GM19328 (cell line): ENCODE results near the gene CAB39L.

Experiments used
- ATAC-seq: cut with Tn5 transposase; IDR thresholded peaks from one replicate; pipeline ENCODE4 v1.9.1; 2021; ENCODE audit warnings: mild to moderate bottlenecking, moderate library complexity; ENCODE audit not compliant: unreplicated experiment

The CAB39L gene

GRCh38 chr13:49400755-49401659, 42.9 kb downstream of the CAB39L start:
- no peak for ATAC-seq

DNA sequence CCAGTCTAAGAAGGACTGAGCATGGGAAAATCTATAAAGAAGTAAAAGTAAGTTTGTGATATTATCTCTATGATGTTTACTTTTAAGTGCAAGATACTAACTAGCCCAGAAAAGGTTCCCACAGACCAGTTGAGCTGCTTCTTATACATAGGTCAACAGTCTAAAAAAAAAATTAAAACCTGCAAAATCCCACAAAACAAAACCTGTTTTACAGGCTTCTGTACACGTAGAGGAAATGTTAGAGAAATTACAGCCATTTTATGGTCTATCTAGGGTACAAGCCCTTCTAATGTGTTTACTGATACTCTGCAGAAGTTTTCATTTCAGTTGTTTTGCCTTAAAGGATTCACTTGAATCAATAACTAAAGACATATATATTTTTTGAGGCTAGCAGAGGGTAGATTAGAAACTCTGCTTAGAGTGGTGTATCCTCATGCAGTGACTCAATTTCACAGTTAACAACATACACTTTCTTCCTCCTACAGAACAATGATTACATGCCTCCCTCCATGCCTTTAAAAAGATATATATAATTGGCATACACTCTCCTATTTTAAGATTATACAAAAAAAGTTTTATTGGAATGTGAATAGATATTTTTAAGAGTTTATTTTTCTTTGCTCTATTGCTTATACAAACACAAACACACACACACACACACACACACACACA, 43.9 kb downstream of the CAB39L start:
- ATAC-seq: no peak

DNA sequence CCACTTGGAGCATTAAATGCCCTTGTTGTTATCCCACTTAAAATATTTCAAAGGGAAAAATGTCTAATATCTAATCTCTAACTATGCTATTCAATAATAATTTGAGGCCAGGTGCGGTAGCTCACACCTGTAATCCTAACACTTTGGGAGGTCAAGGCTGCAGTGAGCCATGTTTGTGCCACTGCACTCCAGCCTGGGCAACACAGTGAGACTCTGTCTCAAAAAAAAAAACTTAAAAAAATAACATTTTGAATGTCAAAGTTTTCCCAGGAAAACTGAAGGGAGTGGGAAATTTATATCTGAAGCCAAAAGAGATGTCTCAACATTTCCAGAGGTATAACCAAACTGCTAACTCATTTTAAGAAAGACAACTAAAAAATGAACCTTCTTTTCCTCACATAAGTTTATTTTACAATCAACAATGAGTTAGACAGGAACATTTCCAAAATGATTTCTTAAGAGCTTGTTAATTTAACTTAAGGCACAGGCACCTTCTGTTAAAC, 47.9 kb downstream of the CAB39L start:
- ATAC-seq: no peak

GRCh38 chr13:49395451-49395865, 48.4 kb downstream of the CAB39L start:
- ATAC-seq: no peak

DNA sequence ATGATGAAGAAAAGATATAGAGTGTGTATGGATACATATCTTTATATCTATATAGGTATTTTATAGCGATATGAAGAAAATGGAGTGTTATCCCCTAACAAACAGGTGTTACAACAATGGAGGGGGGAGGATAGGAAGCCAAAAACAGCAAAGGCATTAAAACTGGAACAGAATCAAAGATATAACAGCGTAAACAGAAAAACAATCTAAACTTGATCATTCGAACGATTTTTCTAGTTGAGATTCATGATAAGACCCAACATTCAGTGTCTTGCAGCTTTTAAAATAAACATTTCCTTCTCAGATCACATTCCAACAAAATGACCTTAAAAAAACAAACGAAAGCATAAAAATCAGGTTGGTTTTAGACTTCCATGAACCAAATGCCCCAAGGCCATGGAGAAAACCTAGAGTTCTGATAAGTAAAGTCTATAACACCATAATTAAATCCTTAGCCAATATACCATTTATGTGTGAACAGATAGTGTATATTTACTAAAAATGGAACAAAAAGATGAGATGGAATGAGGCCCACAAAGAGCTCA, 55.7 kb downstream of the CAB39L start:
- ATAC-seq: no peak

DNA sequence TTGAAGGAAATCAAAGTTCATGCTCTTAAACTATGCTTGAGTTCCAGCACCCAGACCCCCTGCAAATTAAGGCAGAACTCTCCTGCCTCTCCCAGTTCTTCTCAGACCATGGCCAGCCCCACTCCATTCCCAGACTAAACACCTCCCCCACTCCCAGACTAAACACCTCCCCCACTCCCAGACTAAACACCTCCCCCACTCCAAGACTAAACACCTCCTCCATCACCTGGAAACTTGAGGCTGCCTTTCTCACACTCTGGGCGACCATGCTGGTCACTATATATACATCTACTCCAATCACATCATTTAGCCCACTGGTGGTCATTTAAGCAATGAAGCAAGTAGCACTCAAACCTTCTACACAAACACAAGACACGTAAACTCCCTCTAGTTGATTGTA, 57.2 kb downstream of the CAB39L start:
- no peak for ATAC-seq

- ATAC-seq: no peak
Measured at GRCh38 chr13:49376121-49376520, 67.7 kb downstream of the CAB39L start.

GRCh38 chr13:49374585-49375290, 69.1 kb downstream of the CAB39L start:
- ATAC-seq: no peak

DNA sequence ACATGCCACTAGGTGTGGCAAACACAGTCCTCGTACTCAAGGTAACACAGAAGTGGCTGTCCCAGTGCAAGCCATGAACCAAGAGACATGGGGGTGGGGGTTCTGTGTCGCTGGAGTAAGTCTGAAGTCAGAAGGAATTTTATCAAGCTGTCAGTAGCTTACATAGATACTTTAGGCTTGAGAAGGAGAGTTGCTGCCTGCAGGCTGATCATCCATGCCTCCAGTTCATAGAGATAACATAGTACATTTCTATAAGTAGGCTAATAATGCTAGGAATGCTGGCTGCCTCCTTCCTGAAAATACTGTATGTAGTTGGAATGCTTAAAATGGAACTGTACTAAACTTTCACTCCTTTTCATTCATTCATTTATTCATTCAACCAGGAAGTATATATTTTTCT, 70.1 kb downstream of the CAB39L start:
- no peak for ATAC-seq

- ATAC-seq: no peak
Measured at GRCh38 chr13:49371943-49372613, 71.8 kb downstream of the CAB39L start.

- ATAC-seq: no peak
Measured at GRCh38 chr13:49370371-49370770, 73.5 kb downstream of the CAB39L start.

DNA sequence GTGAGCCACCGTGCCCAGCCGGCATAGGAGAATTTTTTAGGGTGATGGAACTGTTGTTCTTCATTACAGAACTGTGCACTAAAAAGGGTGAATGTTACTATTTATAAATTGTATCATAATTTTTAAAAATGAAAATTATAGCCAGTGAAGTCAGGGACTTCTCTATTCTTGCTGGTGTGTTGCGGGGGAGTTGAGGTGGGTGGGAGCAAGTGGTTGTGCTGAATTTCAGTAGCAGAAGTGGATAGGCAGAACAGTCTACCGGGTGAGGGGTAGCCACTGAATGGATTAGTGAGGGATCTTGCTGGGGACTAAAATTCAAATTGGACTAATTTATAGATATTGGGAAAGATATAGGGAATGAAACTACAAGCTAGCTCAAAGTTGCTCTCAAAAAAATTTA, 74.0 kb downstream of the CAB39L start:
- no peak for ATAC-seq

DNA sequence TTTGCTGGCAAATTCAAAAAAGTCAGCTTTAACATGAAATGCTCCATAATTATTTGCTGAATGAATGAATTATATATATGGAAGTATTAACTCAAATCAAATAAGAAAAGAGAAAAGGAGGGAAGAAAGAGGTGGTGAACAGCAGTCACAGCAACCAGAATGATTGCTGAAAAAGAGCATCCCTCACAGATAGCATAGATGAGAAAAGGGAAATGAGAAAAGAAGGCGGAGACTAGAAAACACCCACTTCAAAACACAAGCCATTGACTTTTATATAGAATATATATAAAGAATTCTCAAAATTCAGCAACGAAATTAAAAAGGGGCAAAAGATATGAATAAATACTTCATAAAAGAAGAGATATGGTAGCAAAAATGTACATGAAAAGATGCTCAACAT, 75.2 kb downstream of the CAB39L start:
- no peak for ATAC-seq

DNA sequence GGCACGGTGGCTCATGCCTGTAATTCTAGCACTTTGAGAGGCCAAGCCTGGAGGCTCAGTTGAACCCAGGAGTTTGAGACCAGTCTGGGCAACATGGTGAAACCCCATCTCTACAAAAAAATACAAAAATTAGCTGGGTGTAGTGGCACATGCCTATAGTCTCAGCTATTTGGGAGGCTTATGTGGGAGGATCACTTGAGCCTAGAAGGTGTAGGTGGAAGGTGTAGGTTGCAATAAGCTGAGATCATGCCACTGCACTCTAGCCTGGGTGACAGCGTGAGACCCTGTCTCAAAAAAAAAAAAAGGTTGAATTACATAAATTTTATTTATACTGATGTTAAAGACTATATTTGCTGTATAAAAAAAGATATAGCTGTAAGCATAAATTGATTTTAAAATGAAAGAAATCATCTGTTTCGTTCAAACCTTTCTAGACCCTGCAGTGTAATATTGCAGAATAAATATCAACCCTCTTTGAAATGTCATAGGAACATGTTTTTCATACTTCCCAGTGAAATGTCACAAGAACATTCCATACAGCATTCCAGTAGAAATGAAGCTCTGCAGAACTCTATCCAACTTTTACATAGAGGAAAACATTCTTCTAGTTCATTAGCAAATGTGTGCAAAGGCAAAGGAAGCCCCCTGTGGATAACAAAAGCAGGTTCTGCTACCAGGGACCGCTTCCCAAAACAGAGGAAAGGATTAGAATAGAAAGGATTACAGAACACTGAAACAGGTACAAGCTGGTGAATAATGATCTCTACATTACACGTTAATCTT, 76.0 kb downstream of the CAB39L start:
- ATAC-seq: no peak

GRCh38 chr13:49366841-49367240, 77.0 kb downstream of the CAB39L start:
- no peak for ATAC-seq

DNA sequence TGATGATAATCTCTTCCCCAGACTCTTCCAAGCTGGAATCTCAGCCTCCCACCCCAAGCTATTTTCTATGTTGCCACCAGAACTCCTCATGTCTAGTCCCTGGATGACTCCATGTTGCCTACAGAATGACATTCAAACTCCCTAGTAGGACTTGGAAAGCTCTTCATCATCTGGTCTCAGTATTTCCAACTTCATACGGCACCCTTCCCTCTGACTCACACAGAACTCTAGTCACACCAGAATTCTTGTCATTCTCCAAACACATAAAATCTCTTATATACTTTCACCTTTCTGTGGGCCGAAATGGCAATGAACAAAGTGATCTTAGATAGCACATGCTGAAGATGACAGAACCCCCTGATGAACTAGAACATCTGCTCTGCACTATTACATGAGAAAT, 86.2 kb downstream of the CAB39L start:
- ATAC-seq: no peak

DNA sequence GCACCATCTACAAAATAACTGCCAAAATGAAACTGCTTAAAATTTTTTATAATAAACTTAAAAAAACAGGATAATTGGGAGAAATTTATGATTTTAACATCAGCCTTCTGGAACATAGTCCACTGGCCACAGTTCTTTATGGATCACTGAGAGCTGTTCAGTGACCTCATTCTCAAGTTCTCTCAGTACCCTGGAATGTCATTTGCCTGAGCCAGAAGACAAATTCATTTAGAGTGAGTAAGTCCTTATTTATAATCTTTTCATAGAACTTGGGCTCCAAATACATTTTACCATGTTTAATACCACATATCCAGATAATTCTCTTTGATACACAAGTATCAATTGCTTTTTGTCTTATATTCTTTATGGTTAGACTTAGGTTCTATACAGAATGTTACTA, 87.6 kb downstream of the CAB39L start:
- ATAC-seq: no peak

DNA sequence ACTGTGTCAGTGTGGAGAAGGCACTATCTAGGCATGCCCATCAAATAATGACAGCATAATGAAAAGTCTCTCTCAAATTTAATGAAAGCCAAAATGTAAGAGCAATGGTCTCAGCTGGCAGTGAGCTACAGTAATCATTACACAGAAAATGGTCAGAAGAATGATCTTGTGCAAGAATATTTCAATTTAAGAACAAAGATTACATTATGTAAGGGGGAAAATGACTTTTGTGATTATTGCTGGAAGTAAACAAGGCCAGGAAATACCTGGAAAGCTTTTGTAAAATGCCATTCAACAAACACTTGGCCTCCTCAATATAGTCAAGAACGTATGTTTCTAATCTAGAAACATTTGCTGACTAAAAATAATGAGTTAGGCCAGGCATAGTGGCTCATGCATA, 89.1 kb downstream of the CAB39L start:
- no peak for ATAC-seq

DNA sequence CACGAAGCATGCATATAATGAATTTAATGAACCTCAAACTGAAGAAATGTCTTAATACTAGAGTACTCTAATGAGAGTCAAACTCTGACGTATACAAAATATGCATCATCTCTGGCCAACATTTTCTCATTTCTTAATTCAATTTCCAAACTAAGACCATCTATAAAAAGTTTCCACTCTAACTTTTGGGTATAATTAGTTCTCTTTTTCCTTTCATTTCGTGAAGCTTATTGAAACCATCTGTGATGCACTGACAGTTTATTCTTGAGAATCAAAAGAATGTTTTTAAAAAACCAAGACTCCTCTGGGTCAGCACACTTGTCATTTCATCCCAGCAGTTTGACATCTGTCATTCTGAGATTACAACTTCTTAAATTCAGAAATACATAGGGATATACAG, 90.0 kb downstream of the CAB39L start:
- no peak for ATAC-seq

- ATAC-seq: no peak
Measured at GRCh38 chr13:49351871-49352270, 92.0 kb downstream of the CAB39L start.
